Activated B cell treated with CpG ODN at 0.5 μM for 24 hours (primary cell): ENCODE results near the gene MAPK10. TPM values are rescaled to one million over a fixed set of nuclear protein-coding genes. Genes with fewer than 3 reads are reported as not detected.
"Not testable (repeated sequence)": the region's sequence is repeated elsewhere in the genome, so short reads cannot be mapped to it uniquely, and the experiment has no call there.

Source experiments
- ATAC-seq: fragments of 200-7000 bp; cut with Tn5 transposase; one replicate; pipeline ENCODE4 v1.10.0; 2021; ENCODE audit warnings: low read depth, mild to moderate bottlenecking, moderate library complexity
- CTCF ChIA-PET: fragments of 350-600 bp; sonication (Branson Sonifier 250); formaldehyde crosslinking; loops from one replicate; lab custom pipeline; 2021; ENCODE audit warnings: antibody characterized with exemption; lab: Charles Lee
- POLR2A ChIA-PET: fragments of 350-600 bp; sonication (Branson Sonifier 250); formaldehyde crosslinking; loops from one replicate; lab custom pipeline; 2021; ENCODE audit warnings: antibody characterized with exemption; lab: Charles Lee
- DNase-seq: peaks from one replicate; pipeline ENCODE4 v3.0.0; 2022
- H3K27ac Mint-ChIP-seq: one replicate; pipeline ENCODE4 v1.8.0; 2020; ENCODE audit warnings: mixed read lengths
- H3K27me3 Mint-ChIP-seq: one replicate; pipeline ENCODE4 v1.8.0; 2021; ENCODE audit warnings: mixed read lengths
- H3K36me3 Mint-ChIP-seq: one replicate; pipeline ENCODE4 v1.8.0; 2021; ENCODE audit warnings: low read depth, mixed read lengths
- H3K4me1 Mint-ChIP-seq: one replicate; pipeline ENCODE4 v1.8.0; 2021; ENCODE audit warnings: mixed read lengths
- H3K4me3 Mint-ChIP-seq: one replicate; pipeline ENCODE4 v1.8.0; 2020; ENCODE audit warnings: mild to moderate bottlenecking, mixed read lengths
- H3K9me3 Mint-ChIP-seq: one replicate; pipeline ENCODE4 v1.8.0; 2020; ENCODE audit warnings: mixed read lengths
- CTCF ChIP-seq: fragments of 200-600 bp; IDR thresholded peaks from one replicate; pipeline ENCODE4 v1.8.0; 2022; ENCODE audit warnings: antibody characterized with exemption, mild to moderate bottlenecking
- intact Hi-C: fragments of 100-400 bp; cut with micrococcal nuclease; formaldehyde crosslinking; loops from one replicate; pipeline ENCODE4 v1.15.1; 2024
- total RNA-seq: library from RNA; stranded (reverse); gene quantifications from 2 replicates; pipeline ENCODE4 v1.2.3, GENCODE V29; 2022

Gene MAPK10
- total RNA-seq, 1 donor from 2014 or later = 0.75 TPM

DNA sequence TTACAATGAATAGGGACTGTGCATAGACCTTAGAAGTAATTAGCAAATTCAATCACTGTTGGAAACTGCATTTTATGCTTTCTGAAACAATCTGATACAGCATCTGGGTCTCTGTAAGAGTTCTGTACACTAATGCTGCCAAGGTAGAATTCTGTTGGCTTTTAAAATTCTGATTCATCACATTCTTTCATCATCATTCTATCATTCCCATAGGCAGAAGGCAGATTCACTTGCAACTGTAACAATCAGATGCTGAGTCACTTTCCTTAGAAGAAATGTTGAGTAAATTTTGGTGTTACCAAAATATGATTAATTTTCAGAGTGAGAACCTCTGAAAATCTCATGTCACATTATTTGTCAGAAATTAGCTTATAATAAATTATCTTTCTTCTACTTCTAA lies 267.2 kb downstream of the MAPK10 start:
- no peaks in the 10 kb centered on the region for H3K9me3 Mint-ChIP-seq
- no peak overlapping the region for H3K27ac Mint-ChIP-seq
- POLR2A ChIA-PET = no interaction called here
- no peak for TF ChIP-seq CTCF
- CTCF ChIA-PET = no interaction called here
- H3K27me3 Mint-ChIP-seq = no peaks in the 10 kb centered on the region
- intact Hi-C loops = no loop called here
- H3K4me1 Mint-ChIP-seq = no peaks in the 10 kb centered on the region
- ATAC-seq (no peak), DNase-seq (no peak)
- H3K4me3 Mint-ChIP-seq = no peak overlapping the region
- no peaks in the 10 kb centered on the region for H3K36me3 Mint-ChIP-seq

DNA sequence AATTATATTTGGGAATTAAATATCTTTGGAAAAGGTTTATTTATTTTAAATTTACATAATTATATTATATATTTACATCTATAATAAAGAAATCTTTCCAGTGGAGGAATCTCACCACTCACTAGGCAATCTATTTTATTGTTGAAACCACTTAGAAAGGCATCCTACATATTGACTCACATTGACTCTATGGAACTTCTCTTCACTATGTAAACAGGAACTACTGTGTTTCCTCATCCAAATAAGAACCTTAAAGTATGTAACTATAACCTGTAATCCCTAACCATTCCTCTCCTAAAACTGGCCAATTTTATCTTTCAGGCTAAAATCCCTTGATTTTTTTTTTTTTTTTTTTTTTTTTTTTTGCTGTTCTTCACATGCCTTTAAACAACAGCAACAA lies 268.7 kb downstream of the MAPK10 start:
- Mint-ChIP-seq H3K4me1 (no peaks in the 10 kb centered on the region), H3K9me3 (no peaks in the 10 kb centered on the region), H3K27ac (no peak overlapping the region), H3K4me3 (no peak overlapping the region), H3K27me3 (no peaks in the 10 kb centered on the region), H3K36me3 (no peaks in the 10 kb centered on the region)
- DNase-seq (no peak), ATAC-seq (no peak)
- intact Hi-C loops = no loop called here
- ChIA-PET POLR2A (no interaction called here), CTCF (no interaction called here)
- TF ChIP-seq CTCF = no peak

GRCh38 chr4:86089781-86090323 lies 270.0 kb downstream of the MAPK10 start:
- intact Hi-C loops = no loop called here
- Mint-ChIP-seq H3K27me3 (no peaks in the 10 kb centered on the region), H3K36me3 (no peaks in the 10 kb centered on the region), H3K27ac (no peak overlapping the region), H3K4me1 (no peaks in the 10 kb centered on the region), H3K4me3 (no peak overlapping the region), H3K9me3 (no peaks in the 10 kb centered on the region)
- no peak for TF ChIP-seq CTCF
- CTCF ChIA-PET = no interaction called here
- POLR2A ChIA-PET = no interaction called here
- DNase-seq (no peak), ATAC-seq (no peak)

DNA sequence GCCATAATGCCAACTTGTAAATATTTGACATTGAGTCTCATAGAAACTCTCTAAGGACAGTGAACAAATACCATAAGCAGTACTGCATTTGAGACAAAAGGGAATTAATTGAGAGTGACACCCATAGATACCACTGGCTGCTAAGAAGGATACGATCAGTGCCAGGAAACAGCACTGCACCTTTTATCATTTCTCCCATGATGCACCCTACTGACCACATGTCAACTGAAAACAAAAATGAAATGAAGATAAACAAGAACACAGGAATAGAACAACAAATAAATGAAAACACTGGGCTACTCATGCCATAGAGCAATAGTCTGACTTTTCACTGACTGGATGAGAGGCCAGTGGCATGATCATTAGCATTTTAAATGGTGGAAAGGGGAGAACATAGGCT lies 270.8 kb downstream of the MAPK10 start:
- ATAC-seq = no peak
- Mint-ChIP-seq H3K27ac (no peak overlapping the region), H3K4me1 (no peaks in the 10 kb centered on the region), H3K4me3 (no peak overlapping the region), H3K9me3 (no peaks in the 10 kb centered on the region), H3K27me3 (peaks cover 2% of the 10 kb centered on the region), H3K36me3 (no peaks in the 10 kb centered on the region)
- TF ChIP-seq CTCF = no peak
- ChIA-PET POLR2A (no interaction called here), CTCF (no interaction called here)
- intact Hi-C loops = no loop called here
- no peak for DNase-seq

DNA sequence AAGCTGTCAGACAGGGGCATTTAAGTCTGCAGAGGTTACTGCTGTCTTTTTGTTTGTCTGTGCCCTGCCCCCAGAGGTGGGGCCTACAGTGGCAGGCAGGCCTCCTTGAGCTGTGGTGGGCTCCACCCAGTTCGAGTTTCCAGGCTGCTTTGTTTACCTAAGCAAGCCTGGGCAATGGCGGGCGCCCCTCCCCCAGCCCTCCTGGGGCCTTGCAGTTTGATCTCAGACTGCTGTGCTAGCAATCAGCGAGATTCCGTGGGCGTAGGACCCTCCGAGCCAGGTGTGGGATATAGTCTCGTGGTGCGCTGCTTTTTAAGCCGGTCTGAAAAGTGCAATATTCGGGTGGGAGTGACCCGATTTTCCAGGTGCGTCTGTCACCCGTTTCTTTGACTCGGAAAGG lies 284.1 kb downstream of the MAPK10 start:
- H3K4me1 Mint-ChIP-seq, H3K4me3 Mint-ChIP-seq, H3K9me3 Mint-ChIP-seq, ATAC-seq, H3K27ac Mint-ChIP-seq, DNase-seq, intact Hi-C loops, H3K27me3 Mint-ChIP-seq, CTCF ChIA-PET, POLR2A ChIA-PET, H3K36me3 Mint-ChIP-seq: not testable (repeated sequence)

DNA sequence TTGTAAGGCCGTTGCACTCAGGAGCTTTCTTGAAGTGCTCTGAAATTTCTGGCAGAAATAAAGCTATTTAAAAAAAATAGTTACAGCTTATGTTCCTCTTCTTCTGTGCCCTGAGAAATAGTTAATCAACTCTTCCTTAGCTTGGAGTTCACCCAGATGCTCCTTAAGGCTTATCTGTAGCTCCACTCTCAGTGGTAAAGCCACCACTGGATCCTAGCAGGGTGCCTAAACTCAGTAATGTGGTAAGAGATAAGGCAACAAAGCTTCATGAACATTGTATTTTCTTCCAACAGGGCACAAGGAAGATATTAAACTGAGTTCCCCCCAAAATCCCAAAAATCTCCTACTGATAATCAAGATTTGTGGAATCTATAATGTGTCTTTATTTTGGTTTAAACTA lies 299.5 kb downstream of the MAPK10 start:
- H3K27ac Mint-ChIP-seq = no peak overlapping the region
- TF ChIP-seq CTCF = no peak
- no peaks in the 10 kb centered on the region for H3K36me3 Mint-ChIP-seq
- no peaks in the 10 kb centered on the region for H3K9me3 Mint-ChIP-seq
- H3K4me3 Mint-ChIP-seq = no peak overlapping the region
- POLR2A ChIA-PET = no interaction called here
- intact Hi-C loops = no loop called here
- H3K4me1 Mint-ChIP-seq = no peaks in the 10 kb centered on the region
- CTCF ChIA-PET = no interaction called here
- DNase-seq (no peak), ATAC-seq (no peak)
- peaks cover 2% of the 10 kb centered on the region for H3K27me3 Mint-ChIP-seq
